ENCODE results near the gene DCAKD.

The DCAKD gene

GRCh38 chr17:44997733-44998520 is 53.5 kb downstream of the DCAKD start:
- peak; percentile 61; the same call in 2 of the 3 replicates for ATAC-seq
- TF ChIP-seq GLIS3 (CRISPR knock-in tag; IDR thresholded peaks at IDR 0.05) (no peak), ZFP3 (CRISPR knock-in tag; IDR thresholded peaks at IDR 0.05) (no peak), ZNF8 (CRISPR knock-in tag; IDR thresholded peaks at IDR 0.05) (no peak), OSR1 (CRISPR knock-in tag; IDR thresholded peaks at IDR 0.05) (no peak), SNAI2 (CRISPR knock-in tag; IDR thresholded peaks at IDR 0.05) (no peak), ISL1 (CRISPR knock-in tag; IDR thresholded peaks at IDR 0.05) (no peak), TCF4 (CRISPR knock-in tag; IDR thresholded peaks at IDR 0.05; ENCODE audit: borderline replicate concordance) (no peak), TSHZ2 (CRISPR knock-in tag; IDR thresholded peaks at IDR 0.05) (no peak), RARB (CRISPR knock-in tag; IDR thresholded peaks at IDR 0.05) (no peak), ZNF565 (CRISPR knock-in tag; conservative IDR thresholded peaks at IDR 0.05; ENCODE audit: low read depth) (no peak), PPARA (CRISPR knock-in tag; IDR thresholded peaks at IDR 0.05; ENCODE audit: borderline replicate concordance) (no peak), TOX (CRISPR knock-in tag; IDR thresholded peaks at IDR 0.05; ENCODE audit: borderline replicate concordance) (no peak), ESRRG (CRISPR knock-in tag; IDR thresholded peaks at IDR 0.05) (no peak), CSDC2 (CRISPR knock-in tag; IDR thresholded peaks at IDR 0.05) (no peak), PATZ1 (CRISPR knock-in tag; IDR thresholded peaks at IDR 0.05; ENCODE audit: borderline replicate concordance) (no peak), BACH2 (CRISPR knock-in tag; IDR thresholded peaks at IDR 0.05; ENCODE audit: borderline replicate concordance) (no peak), ARNTL (CRISPR knock-in tag; IDR thresholded peaks at IDR 0.05; ENCODE audit: borderline replicate concordance, low read depth) (no peak), POU6F1 (CRISPR knock-in tag; IDR thresholded peaks at IDR 0.05; ENCODE audit: borderline replicate concordance, low read depth) (no peak)
- TF ChIP-seq, protein P1, sequence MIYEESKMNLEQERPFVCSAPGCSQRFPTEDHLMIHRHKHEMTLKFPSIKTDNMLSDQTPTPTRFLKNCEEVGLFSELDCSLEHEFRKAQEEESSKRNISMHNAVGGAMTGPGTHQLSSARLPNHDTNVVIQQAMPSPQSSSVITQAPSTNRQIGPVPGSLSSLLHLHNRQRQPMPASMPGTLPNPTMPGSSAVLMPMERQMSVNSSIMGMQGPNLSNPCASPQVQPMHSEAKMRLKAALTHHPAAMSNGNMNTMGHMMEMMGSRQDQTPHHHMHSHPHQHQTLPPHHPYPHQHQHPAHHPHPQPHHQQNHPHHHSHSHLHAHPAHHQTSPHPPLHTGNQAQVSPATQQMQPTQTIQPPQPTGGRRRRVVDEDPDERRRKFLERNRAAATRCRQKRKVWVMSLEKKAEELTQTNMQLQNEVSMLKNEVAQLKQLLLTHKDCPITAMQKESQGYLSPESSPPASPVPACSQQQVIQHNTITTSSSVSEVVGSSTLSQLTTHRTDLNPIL (CRISPR knock-in tag; IDR thresholded peaks at IDR 0.05; ENCODE audit: low read depth), result no peak

- ATAC-seq, result no peak
- TF ChIP-seq GLIS3 (CRISPR knock-in tag; IDR thresholded peaks at IDR 0.05) (no peak), SNAI2 (CRISPR knock-in tag; IDR thresholded peaks at IDR 0.05) (no peak), BACH2 (CRISPR knock-in tag; IDR thresholded peaks at IDR 0.05; ENCODE audit: borderline replicate concordance) (no peak), ZFP3 (CRISPR knock-in tag; IDR thresholded peaks at IDR 0.05) (no peak), TOX (CRISPR knock-in tag; IDR thresholded peaks at IDR 0.05; ENCODE audit: borderline replicate concordance) (no peak), OSR1 (CRISPR knock-in tag; IDR thresholded peaks at IDR 0.05) (no peak), ZNF70 (CRISPR knock-in tag; IDR thresholded peaks at IDR 0.05) (no peak), TCF4 (CRISPR knock-in tag; IDR thresholded peaks at IDR 0.05; ENCODE audit: borderline replicate concordance) (no peak), ISL1 (CRISPR knock-in tag; IDR thresholded peaks at IDR 0.05) (no peak), ZC3H10 (CRISPR knock-in tag; IDR thresholded peaks at IDR 0.05) (no peak), ZFP30 (CRISPR knock-in tag; IDR thresholded peaks at IDR 0.05) (no peak), ZNF8 (CRISPR knock-in tag; IDR thresholded peaks at IDR 0.05) (no peak)
- TF ChIP-seq, protein P1 (CRISPR knock-in tag; IDR thresholded peaks at IDR 0.05; ENCODE audit: low read depth), result no peak
These were observed 55.1 kb downstream of the DCAKD start for GRCh38 chr17:44996304-44996703.

Data from SK-N-SH treated with all-trans-retinoic acid at 6 μM for 48 hours (cell line).